GM06990 (cell line): Measurements from ENCODE around the gene LPAR3.

Experiments
- DNase-seq: peaks from one replicate; pipeline ENCODE4 v3.0.0-alpha.2; 2011; ENCODE audit not compliant: insufficient read length; ENCODE audit errors: extremely low read depth
- H3K27me3 ChIP-seq: replicated peaks from 2 replicates; pipeline ENCODE4 v1.6.0; 2011; ENCODE audit warnings: low read length; ENCODE audit not compliant: control insufficient read depth, insufficient read depth
- H3K36me3 ChIP-seq: 2 replicates; pipeline ENCODE4 v1.5.1; 2011; ENCODE audit warnings: low read length; ENCODE audit not compliant: control insufficient read depth, insufficient read depth
- H3K4me3 ChIP-seq: replicated peaks from 2 replicates; pipeline ENCODE4 v1.5.1; 2011; ENCODE audit warnings: low read depth, mild to moderate bottlenecking, control low read depth, low read length
- TF ChIP-seq, protein P1 (sequence below): IDR thresholded peaks from 2 replicates; pipeline ENCODE4 v1.5.1; 2011; ENCODE audit warnings: low read length, control low read depth, mild to moderate bottlenecking, inconsistent platforms; ENCODE audit not compliant: insufficient read depth, poor library complexity, severe bottlenecking

LPAR3 gene

GRCh38 chr1:84842748-84843231 is 50.2 kb downstream of the LPAR3 start:
- TF ChIP-seq, protein P1, sequence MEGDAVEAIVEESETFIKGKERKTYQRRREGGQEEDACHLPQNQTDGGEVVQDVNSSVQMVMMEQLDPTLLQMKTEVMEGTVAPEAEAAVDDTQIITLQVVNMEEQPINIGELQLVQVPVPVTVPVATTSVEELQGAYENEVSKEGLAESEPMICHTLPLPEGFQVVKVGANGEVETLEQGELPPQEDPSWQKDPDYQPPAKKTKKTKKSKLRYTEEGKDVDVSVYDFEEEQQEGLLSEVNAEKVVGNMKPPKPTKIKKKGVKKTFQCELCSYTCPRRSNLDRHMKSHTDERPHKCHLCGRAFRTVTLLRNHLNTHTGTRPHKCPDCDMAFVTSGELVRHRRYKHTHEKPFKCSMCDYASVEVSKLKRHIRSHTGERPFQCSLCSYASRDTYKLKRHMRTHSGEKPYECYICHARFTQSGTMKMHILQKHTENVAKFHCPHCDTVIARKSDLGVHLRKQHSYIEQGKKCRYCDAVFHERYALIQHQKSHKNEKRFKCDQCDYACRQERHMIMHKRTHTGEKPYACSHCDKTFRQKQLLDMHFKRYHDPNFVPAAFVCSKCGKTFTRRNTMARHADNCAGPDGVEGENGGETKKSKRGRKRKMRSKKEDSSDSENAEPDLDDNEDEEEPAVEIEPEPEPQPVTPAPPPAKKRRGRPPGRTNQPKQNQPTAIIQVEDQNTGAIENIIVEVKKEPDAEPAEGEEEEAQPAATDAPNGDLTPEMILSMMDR, result no peak
- Histone ChIP-seq H3K36me3 (no peaks in the 10 kb centered on the region), H3K27me3 (no peaks in the 10 kb centered on the region; the same call in 1 of the 2 replicates), H3K4me3 (no peak overlapping the region)
- DNase-seq, result no peak

DNA sequence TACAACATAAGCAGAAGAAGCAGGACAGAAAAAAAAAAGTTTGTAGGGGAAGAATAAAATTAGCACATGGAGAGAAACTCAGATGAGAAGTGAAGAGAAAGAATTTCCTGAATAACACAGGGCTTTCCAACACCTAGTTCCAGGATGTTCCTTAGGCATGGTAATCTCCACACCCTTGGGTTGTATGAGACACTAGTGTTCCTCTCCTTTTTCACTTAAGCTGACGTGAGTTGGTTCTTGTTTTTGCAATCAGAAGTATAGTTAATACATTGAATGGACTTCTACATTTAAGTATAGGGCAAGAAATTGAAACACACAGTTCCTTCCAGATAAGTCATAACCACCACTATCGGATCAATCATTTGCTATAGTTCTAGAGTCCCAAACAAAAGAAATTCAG is 51.0 kb downstream of the LPAR3 start:
- no peaks in the 10 kb centered on the region for H3K36me3 ChIP-seq
- DNase-seq, result no peak
- no peak overlapping the region for H3K4me3 ChIP-seq
- no peaks in the 10 kb centered on the region; the same call in 1 of the 2 replicates for H3K27me3 ChIP-seq
- TF ChIP-seq, protein P1, result no peak

DNA sequence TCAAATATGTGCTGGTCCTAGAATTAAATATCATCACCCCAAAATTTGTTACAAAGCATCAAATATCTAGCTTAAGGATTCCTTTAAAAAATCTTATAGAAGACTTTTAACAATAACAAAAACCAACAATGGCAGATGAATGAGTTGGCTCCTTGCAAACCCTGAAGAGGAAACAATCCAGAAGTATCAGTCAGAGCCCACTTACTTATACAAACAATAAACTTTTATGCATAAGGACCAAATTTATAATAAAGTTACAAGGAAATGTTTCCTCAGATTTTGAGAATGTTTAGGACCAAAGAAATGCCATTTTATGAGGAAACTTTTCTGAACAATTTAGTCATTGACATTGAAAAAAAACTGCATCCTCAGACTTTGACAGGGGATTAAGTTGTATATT is 52.7 kb downstream of the LPAR3 start:
- H3K27me3 ChIP-seq, result no peaks in the 10 kb centered on the region; the same call in 1 of the 2 replicates
- TF ChIP-seq, protein P1, result no peak
- H3K4me3 ChIP-seq, result no peak overlapping the region
- DNase-seq, result no peak
- H3K36me3 ChIP-seq, result no peaks in the 10 kb centered on the region

- Histone ChIP-seq H3K27me3 (no peaks in the 10 kb centered on the region; the same call in 1 of the 2 replicates), H3K4me3 (no peak overlapping the region), H3K36me3 (no peaks in the 10 kb centered on the region)
- TF ChIP-seq, protein P1, result no peak
- DNase-seq, result no peak
Measured at GRCh38 chr1:84839544-84839943, 53.5 kb downstream of the LPAR3 start.

DNA sequence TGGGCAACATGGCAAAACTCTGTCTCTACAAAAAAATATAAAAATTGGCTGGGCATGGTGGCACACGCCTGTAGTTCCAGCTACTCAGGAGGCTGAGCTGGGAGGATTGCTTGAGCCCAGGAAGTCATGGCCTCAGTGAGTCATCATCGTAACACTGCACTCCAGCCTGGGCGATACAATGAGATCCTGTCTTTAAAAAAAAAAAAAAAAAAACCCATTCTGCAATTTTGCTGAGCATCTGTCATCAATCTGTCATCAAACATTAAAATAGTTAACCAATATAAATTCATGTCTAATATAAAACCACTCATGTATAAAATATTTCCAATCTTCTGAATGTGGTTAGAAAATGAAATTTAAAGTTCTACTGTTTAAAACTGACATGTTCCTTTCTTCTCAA is 56.9 kb downstream of the LPAR3 start:
- Histone ChIP-seq H3K27me3 (peaks cover 2% of the 10 kb centered on the region), H3K36me3 (no peaks in the 10 kb centered on the region), H3K4me3 (no peak overlapping the region)
- TF ChIP-seq, protein P1, result no peak
- DNase-seq, result no peak

DNA sequence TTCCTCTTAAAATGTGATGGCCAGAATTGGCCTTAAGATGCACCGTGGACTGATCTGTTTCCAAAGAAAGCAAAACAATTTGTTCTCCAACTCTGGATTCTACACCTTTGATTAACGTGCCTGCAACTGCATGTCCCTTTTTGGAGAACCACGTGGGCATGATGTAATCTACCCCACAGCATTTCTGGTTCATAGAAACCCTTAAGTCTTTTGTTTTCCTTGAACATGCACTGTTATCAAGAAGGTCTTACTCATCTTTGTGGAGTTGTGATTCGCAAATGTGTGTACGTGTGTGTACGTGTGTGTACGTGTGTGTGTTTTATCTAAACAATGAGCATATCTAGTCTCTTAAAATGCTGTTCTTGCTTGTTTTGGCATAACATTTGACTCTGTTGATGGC is 57.8 kb downstream of the LPAR3 start:
- Histone ChIP-seq H3K27me3 (peaks cover 2% of the 10 kb centered on the region), H3K36me3 (no peaks in the 10 kb centered on the region), H3K4me3 (no peak overlapping the region)
- TF ChIP-seq, protein P1, result no peak
- DNase-seq, result no peak
